HG02678 (cell line): ENCODE measurements around the gene GIMAP8.
A peak's percentile ranks its signal among the peaks of the same experiment; 100 is the strongest.
"Not testable (repeated sequence)": the region's sequence is repeated elsewhere in the genome, so short reads cannot be mapped to it uniquely, and the experiment has no call there.

ENCODE experiments used
- ATAC-seq: cut with Tn5 transposase; IDR thresholded peaks from one replicate; pipeline ENCODE4 v1.9.1; 2021; ENCODE audit warnings: mild to moderate bottlenecking, moderate library complexity; ENCODE audit not compliant: unreplicated experiment

Gene GIMAP8

GRCh38 chr7:150434240-150434639, 16.2 kb upstream of the GIMAP8 start:
- no peak for ATAC-seq

GRCh38 chr7:150435047-150435389, 15.4 kb upstream of the GIMAP8 start:
- no peak for ATAC-seq

DNA sequence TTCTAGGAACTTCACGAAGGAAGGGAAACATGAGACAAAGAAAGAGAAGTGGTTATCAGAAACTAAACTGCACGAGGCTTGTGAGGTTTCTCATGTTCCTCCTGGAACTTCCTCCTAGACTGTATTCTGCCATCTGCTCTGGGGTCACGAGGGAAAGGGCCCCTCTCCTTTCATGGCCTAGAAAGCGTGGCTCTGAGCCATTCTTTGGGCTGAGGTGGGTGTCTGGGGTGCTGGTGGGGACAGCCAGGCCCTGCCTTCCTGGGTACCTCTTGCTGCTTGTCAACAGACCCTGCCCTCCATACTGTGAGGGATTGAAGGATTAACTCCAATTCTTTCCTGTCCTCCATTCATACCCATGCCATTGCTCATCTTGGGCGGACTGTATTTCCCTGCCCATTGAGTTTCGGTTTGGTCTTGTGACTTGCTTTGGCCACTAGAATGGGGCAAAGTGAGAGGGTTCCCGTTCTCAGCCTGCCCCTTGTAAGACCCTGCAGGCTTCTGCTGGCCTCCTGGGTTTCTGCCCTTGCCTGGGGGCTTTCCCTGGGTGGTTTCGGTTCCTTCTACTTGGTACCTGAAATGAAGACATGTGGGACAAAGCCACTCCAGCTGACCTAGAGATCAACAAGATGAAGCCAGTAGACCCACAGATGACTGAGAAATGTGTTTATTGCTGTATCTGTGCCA, 14.9 kb upstream of the GIMAP8 start:
- ATAC-seq: peak; percentile 90

DNA sequence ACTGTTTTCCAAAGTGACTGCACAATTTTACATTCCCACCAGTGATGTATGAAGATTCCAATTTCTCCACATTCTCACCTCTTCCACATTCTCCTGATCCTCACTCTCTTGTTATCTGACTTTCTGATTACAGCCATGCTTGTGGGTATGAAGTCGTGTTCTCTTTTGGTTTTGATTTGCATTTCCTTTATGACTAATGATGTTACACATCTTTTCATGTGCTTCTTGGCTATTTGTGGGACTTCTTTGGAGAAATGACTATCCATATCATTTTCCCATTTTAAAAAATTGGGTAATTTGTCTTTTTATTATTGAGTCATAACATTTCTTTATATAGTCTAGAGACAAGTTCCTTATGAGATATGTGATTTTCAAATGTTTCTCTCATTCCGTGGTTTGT, 10.5 kb upstream of the GIMAP8 start:
- no peak for ATAC-seq

DNA sequence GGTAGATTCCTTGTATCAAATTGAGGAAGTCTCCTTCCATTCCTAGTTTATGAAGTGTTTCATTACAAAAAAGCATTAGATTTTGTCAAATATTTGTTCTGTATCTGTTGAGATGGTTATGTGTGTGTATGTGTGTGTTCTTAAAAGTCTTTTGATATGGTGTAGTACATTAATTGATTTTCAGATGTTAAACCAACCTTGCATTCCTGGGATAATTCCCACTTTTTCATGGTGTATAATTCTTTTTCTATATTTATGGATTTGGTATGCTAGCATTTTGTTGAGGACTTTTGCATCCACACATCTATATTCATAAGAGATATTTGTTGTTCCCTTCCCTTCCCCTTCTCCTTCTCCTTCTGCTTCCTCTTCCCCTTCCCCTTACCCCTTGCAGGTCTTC, 8.9 kb upstream of the GIMAP8 start:
- no peak for ATAC-seq

DNA sequence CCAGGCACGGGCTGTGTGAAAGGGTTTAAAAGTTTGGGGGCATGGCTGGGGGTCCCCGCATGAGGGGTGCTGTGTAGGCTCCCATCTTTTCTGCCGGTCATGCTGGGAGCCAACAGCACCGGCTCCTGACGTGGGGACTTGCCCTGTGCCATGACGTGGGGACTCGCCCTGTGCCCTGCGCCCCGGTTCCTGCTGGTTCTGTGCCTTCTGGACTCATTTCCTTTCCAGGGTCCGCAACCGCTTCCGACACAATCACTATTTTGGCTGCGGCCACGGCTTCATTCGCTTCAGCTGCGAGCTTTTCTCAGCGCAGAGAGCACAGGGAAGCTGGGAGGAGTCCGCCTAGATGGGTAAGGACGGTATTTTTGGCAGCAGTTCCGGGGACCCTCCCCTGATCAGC, 7.6 kb upstream of the GIMAP8 start:
- ATAC-seq: no peak

DNA sequence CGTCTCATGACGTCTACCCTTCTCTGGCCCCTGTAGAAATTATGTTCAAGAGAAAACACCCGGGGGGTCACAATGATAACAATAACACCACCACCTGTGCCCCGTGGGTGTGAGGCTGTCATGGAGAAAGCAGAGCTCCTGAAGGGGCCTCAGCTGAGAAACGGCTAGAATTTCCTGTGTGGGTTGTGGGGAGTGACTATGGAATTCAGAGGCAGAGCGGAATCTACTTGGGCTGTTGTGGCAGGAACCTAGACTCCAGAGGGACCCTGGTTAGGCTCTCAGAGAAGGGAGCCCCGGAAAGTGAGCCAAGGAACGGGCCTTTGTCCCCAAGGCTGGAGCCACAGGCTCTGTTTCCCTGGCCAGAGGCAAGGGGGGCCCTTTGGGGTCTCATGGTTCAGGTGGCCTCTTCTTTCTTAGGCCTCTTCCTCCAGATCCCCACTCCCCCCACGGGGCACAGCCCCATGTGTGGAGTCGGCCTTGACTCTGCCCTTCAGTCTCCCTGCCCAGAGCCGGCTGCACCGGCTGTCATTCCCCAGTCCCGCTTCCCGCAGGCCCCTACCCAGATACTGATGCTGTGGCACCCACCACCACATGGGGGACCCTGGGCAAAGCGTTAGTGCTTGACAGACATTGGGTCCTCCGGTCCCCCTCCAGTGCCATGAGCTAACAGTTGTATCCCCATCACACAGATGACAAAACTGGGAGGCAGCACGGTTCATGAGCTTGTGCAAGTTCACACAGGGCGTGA, 6.5 kb upstream of the GIMAP8 start:
- ATAC-seq: no peak

DNA sequence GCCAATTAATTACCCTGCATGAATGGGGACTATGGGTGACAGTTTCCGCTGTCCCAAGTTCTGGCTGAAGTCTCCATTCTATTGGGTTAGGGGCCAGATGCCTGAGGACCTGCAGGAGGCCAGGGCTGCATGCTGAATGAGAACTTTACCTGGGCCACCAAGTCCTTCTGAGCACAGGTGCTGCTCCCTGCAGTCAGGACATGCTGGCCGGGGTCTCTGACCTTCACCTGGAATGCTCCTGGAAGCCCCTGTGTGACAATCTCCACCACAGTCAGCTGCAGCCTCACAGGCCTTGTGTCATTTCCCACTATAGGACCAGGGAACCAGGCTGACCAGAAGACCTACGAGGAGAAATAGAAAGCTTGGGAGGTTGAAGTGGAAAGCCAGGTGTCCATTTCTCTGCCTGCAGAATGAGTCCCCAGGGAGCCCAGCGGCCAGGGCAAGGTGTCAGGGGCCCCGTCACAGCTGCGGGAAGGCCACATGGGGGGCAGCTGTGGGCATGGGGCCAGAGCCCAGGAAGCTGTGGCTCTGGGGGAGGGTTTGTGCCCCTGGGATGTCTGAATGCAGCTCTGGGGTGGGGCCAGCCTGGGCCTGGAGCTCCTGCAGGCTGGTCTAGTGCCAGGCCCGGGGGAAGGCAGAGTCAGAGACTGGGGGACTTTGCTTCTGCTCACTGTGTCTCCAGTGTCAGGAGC, 5.6 kb upstream of the GIMAP8 start:
- no peak for ATAC-seq

DNA sequence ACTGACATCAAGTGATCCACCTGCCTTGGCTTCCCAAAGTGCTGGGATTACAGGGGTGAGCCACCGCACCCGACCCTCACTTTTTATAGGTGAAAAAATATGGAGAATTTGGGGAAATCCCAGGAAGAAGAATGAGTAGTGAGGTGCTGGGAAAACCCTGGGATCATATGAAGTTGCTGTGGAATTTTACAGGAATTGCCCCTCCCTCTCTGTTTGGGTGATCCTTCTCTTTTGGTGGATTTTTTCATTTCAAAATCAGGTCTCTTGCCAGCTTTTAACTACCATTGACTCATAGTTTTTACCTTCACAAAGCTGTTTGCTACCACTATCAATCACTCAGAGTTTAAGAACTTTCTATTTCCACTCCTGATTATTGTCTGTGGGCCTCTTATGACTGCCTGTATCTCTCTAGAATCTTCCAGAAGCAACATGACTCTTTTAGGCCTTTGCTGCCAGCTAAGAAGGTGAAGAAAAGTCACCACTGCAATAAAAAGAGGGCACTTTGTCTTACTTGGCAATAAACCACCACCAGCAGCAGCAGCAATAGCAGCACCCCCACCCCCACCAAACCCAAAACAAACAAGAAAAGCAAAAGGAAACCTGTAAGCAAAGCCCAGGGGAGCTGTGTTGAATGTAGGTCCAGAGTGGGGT, 4.0 kb upstream of the GIMAP8 start:
- no peak for ATAC-seq

DNA sequence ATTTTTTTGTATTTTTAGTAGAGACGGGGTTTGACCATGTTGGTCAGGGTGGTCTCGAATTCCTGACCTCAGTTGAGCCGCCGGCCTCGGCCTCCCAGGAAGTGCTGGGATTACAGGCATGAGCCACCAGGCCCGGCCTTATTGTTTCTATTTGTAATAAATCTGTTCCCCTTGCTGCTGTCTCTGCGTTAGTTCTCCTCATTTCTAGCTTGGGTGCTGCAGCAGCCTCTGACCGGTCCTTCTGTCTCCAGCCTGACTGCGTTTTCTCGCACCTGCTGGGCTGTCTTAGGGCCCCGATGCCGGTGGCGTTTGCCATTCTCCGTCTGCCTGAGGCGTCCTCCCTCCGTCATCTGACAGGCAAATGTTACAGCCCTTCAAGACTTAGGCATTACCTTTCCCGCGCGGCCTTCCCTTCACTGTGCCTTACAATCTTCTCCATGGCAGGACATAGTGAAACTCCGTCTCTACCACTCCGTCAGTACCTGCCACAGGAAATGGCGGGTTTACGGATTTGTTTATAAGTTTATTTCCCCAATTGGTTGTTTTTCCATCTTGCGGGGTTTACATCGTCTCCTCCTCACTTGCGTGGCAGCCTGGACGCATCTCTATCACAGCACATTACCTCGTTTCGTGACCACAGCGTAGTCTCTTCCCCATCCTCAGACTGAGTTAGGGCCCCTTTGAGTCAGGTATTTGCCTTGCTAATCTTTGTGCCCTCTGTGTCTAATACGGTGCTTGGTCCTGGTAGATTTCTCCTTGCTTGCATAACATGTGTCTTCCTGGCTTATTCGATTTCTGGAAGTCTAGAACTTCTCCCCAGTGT, 2.3 kb upstream of the GIMAP8 start:
- peak; percentile 11 for ATAC-seq

- peak; percentile 56 for ATAC-seq
Observed at GRCh38 chr7:150448789-150449147, 1.7 kb upstream of the GIMAP8 start.

DNA sequence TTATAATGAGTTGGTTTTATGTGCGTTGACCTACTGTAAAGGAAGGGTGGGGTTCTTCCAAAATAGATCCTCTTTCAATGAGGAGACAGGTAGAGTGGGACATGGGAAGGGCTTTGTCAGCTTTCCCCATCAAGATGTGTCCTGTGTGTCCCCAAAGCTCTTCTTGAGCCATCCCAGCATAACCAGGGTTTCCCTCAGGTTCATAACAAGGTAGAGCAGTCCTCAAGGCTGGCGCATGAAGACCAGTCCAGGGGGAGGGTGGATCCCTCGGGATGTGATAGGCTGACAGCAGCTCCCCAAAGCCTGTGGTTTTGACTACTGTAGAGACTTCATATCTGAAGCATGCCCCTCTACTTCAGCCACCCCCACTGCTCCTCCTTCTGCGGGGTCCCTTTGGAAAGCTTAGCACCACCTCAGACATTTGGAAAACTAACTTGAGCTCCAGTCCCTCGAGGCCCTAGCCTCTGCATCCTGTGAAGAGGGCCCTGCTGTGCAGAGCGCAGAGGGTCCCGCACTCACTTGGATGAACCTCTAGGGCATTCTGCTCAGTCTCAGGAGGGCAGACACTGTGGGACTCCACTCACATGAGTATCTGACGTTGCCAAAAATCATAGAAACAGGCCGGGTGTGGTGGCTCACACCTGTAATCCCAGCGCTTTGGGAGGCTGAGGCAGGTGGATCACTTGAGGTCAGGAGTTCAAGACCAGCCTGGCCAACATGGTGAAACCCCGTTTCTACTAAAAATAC, 1.1 kb upstream of the GIMAP8 start:
- ATAC-seq: no peak

- ATAC-seq: peak; percentile 37
Observed at GRCh38 chr7:150451097-150451793, 815 bp downstream of the GIMAP8 start.

GRCh38 chr7:150451833-150452461, 1.5 kb downstream of the GIMAP8 start:
- ATAC-seq: no peak

DNA sequence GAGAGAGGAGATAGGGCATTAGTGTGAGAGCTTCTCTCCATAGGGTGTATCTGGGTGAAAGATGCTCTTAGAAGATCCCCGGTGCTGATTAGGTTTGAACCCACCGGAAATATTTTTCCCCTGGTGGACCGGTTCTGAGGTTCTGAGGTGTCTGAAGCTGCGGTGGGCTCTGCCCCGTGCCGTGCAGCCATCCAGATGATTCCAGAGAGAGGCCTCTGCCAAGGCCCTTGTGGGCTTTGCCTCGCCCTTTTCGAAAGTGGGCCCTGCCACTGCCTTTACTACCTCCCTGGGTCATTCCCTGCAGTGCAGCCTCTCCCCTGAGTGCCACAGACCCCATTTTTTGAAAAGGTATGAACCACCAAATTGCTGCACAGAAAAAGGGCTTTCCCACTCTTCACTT, 2.8 kb downstream of the GIMAP8 start:
- no peak for ATAC-seq

- no peak for ATAC-seq
Observed at GRCh38 chr7:150453892-150454291, 3.5 kb downstream of the GIMAP8 start.

DNA sequence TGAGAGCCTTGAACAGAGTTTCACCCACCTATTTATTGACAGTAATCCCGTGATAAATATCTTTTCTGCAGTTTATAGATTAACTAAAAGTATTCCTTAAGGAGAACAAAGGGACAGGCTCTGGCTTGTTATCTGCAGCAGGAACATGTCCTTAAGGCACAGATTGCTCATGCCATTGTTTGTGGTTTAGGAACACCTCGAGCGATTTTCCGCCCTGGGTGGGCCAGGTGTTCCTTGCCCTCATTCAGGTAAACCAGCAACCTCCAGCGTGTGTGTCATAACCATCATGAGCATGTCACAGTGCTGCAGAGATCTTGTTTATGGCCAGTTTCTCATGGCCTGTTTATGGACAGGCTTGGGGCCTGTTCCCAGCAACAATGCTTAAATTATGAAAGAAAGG, 6.6 kb downstream of the GIMAP8 start:
- not testable (repeated sequence) for ATAC-seq

DNA sequence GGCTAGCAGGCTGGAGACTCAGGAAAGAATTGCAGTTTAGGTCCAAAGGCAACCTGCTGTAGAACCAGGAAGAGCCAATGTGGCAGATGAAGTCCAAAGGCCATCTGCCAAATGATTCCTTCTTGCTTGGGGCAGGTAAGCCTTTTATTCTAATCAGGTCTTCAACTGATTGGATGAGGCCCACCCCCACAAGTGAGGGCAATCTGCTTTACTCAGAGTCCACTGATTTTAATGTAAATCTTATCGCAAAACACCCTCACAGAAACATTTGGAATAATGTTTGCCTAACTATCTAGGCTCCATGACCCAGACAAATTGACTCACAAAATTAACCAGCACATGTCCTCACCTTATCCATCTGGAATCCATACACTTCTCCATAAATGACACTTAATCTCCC, 7.8 kb downstream of the GIMAP8 start:
- ATAC-seq: no peak

GRCh38 chr7:150458756-150459155, 8.3 kb downstream of the GIMAP8 start:
- ATAC-seq: no peak
